Ovary (tissue), 9 donors: ENCODE results near the gene TUBGCP4. TPM values are rescaled to one million over a fixed set of nuclear protein-coding genes. Genes with fewer than 3 reads are reported as not detected.

Experiments
- DNase-seq, 5 donors: peaks; one replicate each; pipeline ENCODE4 v3.0.0-alpha.2; 2019 to 2020
- H3K27ac ChIP-seq, 2 donors: fragments of 200-600 bp; one replicate each; pipeline versions ENCODE4 v1.5.1 to v1.8.0; 2019 to 2022
- H3K27me3 ChIP-seq: fragments of 200-600 bp; one replicate; pipeline ENCODE4 v1.8.0; 2022
- H3K36me3 ChIP-seq: fragments of 200-600 bp; sonication (generic); one replicate; pipeline ENCODE4 v1.5.1; 2019
- H3K4me1 ChIP-seq: one replicate; pipeline ENCODE4 v1.8.1; 2013; ENCODE audit warnings: mild to moderate bottlenecking, moderate library complexity; ENCODE audit not compliant: insufficient read depth
- H3K4me3 ChIP-seq: fragments of 200-600 bp; sonication (generic); one replicate; pipeline ENCODE4 v1.5.1; 2017
- H3K9me3 ChIP-seq, 2 donors: fragments of 200-600 bp in 1 of 2; sonication (generic) in 1 of 2; one replicate each; pipeline versions ENCODE4 v1.5.1 to v1.8.1; 2013 to 2019; ENCODE audit warnings: mild to moderate bottlenecking in 1 of 2, moderate library complexity in 1 of 2
- CTCF ChIP-seq, 3 donors: fragments of 450-650 bp in 2 of 3; fragments of 200-600 bp in 1 of 3; IDR thresholded peaks; one replicate each; pipeline versions ENCODE4 v1.5.1 to v1.8.0; 2016 to 2022; ENCODE audit warnings: antibody characterized with exemption in 3 of 3, mild to moderate bottlenecking in 1 of 3
- EP300 ChIP-seq: sonication (generic); formaldehyde crosslinking; IDR thresholded peaks from one replicate; pipeline ENCODE4 v1.6.1; 2017; ENCODE audit warnings: antibody characterized with exemption
- POLR2A ChIP-seq: fragments of 450-650 bp; IDR thresholded peaks from one replicate; pipeline ENCODE4 v1.6.1; 2017; ENCODE audit warnings: antibody characterized with exemption, mild to moderate bottlenecking, moderate library complexity
- WGBS, 3 donors: extraction: QIAGEN DNeasy Blood & Tissue Kit in 1 of 3; methylation state at CpG; one replicate each; pipeline versions ENCODE4 v1.1.5 to v1.1.7; 2013 to 2017; 5-methylcytosine and 5-hydroxymethylcytosine counted together
- intact Hi-C, 4 donors: fragments of 100-400 bp; cut with DNase I; formaldehyde crosslinking; loops; one replicate each; pipeline versions ENCODE4 v1.11.0 to v1.15.1; 2022 to 2023
- polyA plus RNA-seq, 2 donors: library from polyadenylated mRNA; stranded (reverse); fragments of 200-250 nt in 1 of 2; fragments of 350-450 nt in 1 of 2; fragmentation: Illumina TruSeq in 1 of 2; extraction: RNeasy Lipid Tissue Mini Kit (QIAGEN cat#74804) in 1 of 2; gene quantifications; one replicate each; pipeline ENCODE4 v1.2.3, GENCODE V29; 2013 to 2014
- total RNA-seq, 7 donors: library from RNA; depleted of rRNA in 2 of 7; stranded (reverse); fragments of >200 nt in 2 of 7; fragmentation: NEBNext Ultra II Directional in 3 of 7; extraction: Animal tissue kit (Norgen Biotek cat#: 25700) in 3 of 7; gene quantifications; one replicate each; pipeline versions ENCODE4 v1.1.0 to v1.2.4, GENCODE V29; 2016 to 2023
- donor health status: DM: no; HTN: no; CAD: no; lungs with moderate emphysema.
- donor health status: DM: no; HTN: no; CAD: no.
- donor health status: Bipolar disorder and iron deficiency.
- donor health status: DM: yes; HTN: yes; CAD: no.
- donor health status: DM: no; HTN: no; CAD: no.
- donor health status: DM: yes; HTN: yes; CAD: no.

Gene TUBGCP4
- total and polyA plus RNA-seq, 9 donors, result 5.0 to 17.0 (median 15.4) TPM

GRCh38 chr15:43433165-43433564, 62.3 kb downstream of the TUBGCP4 start:
- Histone ChIP-seq H3K27me3 (no peaks in the 10 kb centered on the region), H3K4me3 (no peak overlapping the region), H3K36me3 (no peaks in the 10 kb centered on the region), H3K4me1 (no peaks in the 10 kb centered on the region), H3K9me3 (no peaks in the 10 kb centered on the region), H3K27ac (no peak overlapping the region)
- TF ChIP-seq CTCF (IDR thresholded peaks at IDR 0.05) (no peak), POLR2A (no peak), EP300 (no peak)
- DNase-seq, result no peak
- WGBS, 3 donors, result 78 to 85% (median 84%) methylated on average over 4 of the region's 4 CpGs
- intact Hi-C loops, result no loop called here

- intact Hi-C loops, result no loop called here
- Histone ChIP-seq H3K27me3 (no peaks in the 10 kb centered on the region), H3K4me3 (no peak overlapping the region), H3K27ac (no peak overlapping the region), H3K4me1 (no peaks in the 10 kb centered on the region), H3K9me3 (no peaks in the 10 kb centered on the region), H3K36me3 (no peaks in the 10 kb centered on the region)
- WGBS, 3 donors, result 87 to 94% (median 88%) methylated on average over 3 of the region's 3 CpGs
- no peak for DNase-seq
- TF ChIP-seq EP300, result no peak
- TF ChIP-seq CTCF (IDR thresholded peaks at IDR 0.05), result no peak
Measured at GRCh38 chr15:43433661-43434303, 62.9 kb downstream of the TUBGCP4 start.

- TF ChIP-seq CTCF (IDR thresholded peaks at IDR 0.05) (no peak), POLR2A (no peak), EP300 (no peak)
- Histone ChIP-seq H3K36me3 (no peaks in the 10 kb centered on the region), H3K4me3 (no peak overlapping the region), H3K27ac (no peak overlapping the region), H3K9me3 (no peaks in the 10 kb centered on the region), H3K4me1 (no peaks in the 10 kb centered on the region), H3K27me3 (no peaks in the 10 kb centered on the region)
- DNase-seq, result no peak
- intact Hi-C loops, result no loop called here
Measured at GRCh38 chr15:43434446-43434845, 63.5 kb downstream of the TUBGCP4 start.

- TF ChIP-seq POLR2A (no peak), CTCF (IDR thresholded peaks at IDR 0.05) (no peak)
- no peak for DNase-seq
- no peaks in the 10 kb centered on the region for H3K36me3 ChIP-seq
- intact Hi-C loops, result no loop called here
- H3K27me3 ChIP-seq, result no peaks in the 10 kb centered on the region
- no peak overlapping the region for H3K27ac ChIP-seq
- H3K4me1 ChIP-seq, result no peaks in the 10 kb centered on the region
- no peaks in the 10 kb centered on the region for H3K9me3 ChIP-seq
- WGBS, 3 donors, result 97% methylated on average over 7 of the region's 7 CpGs
- no peak overlapping the region for H3K4me3 ChIP-seq
Measured at GRCh38 chr15:43436395-43436794, 65.5 kb downstream of the TUBGCP4 start.
